DOHH2 (cell line): ENCODE data around the gene PCDHGC4.
A peak's percentile ranks its signal among the peaks of the same experiment; 100 is the strongest.

ENCODE experiments used
- H3F3A ChIP-seq: fragments of 200-600 bp; sonication (generic), shearing (Covaris generic); 2 replicates; pipeline ENCODE4 v1.6.0; 2016; ENCODE audit warnings: antibody characterized with exemption, mild to moderate bottlenecking; ENCODE audit not compliant: control insufficient read depth, insufficient read depth
- H3K27ac ChIP-seq: fragments of 200-600 bp; sonication (generic); 2 replicates; pipeline ENCODE4 v1.5.1; 2014; ENCODE audit warnings: low read depth, mild to moderate bottlenecking, low read length, moderate library complexity
- H3K27me3 ChIP-seq: fragments of 200-600 bp; sonication (generic); 2 replicates; pipeline ENCODE4 v1.6.1; 2014; ENCODE audit warnings: mild to moderate bottlenecking, low read length, mixed read lengths; ENCODE audit not compliant: control insufficient read depth
- H3K36me3 ChIP-seq: fragments of 200-600 bp; sonication (generic); 2 replicates; pipeline ENCODE4 v1.6.1; 2014; ENCODE audit warnings: mild to moderate bottlenecking, low read length, moderate library complexity, mixed read lengths; ENCODE audit not compliant: control insufficient read depth
- H3K4me1 ChIP-seq: fragments of 200-600 bp; sonication (generic); 2 replicates; pipeline ENCODE4 v1.6.1; 2014; ENCODE audit warnings: mild to moderate bottlenecking, low read length, mixed read lengths; ENCODE audit not compliant: control insufficient read depth
- H3K4me2 ChIP-seq: fragments of 200-600 bp; sonication (generic); 2 replicates; pipeline ENCODE4 v1.6.0; 2014; ENCODE audit warnings: mild to moderate bottlenecking, low read length, moderate library complexity
- H3K4me3 ChIP-seq: fragments of 200-600 bp; sonication (generic); 2 replicates; pipeline ENCODE4 v1.5.1; 2014; ENCODE audit warnings: mild to moderate bottlenecking, low read length, mixed read lengths
- H3K79me2 ChIP-seq: fragments of 200-600 bp; sonication (generic); 2 replicates; pipeline ENCODE4 v1.6.1; 2014; ENCODE audit warnings: mild to moderate bottlenecking, low read length, mixed read lengths; ENCODE audit not compliant: control insufficient read depth
- H3K9me2 ChIP-seq: fragments of 200-600 bp; sonication (generic); replicated peaks from 2 replicates; pipeline ENCODE4 v1.6.1; 2014; ENCODE audit warnings: mild to moderate bottlenecking, low read length, mixed read lengths; ENCODE audit not compliant: control insufficient read depth
- H3K9me3 ChIP-seq: fragments of 200-600 bp; sonication (generic); 2 replicates; pipeline ENCODE4 v1.6.1; 2014; ENCODE audit warnings: antibody characterized with exemption, low read length, mixed read lengths; ENCODE audit not compliant: control insufficient read depth, insufficient read depth
- H4K20me1 ChIP-seq: fragments of 200-600 bp; sonication (generic); 2 replicates; pipeline ENCODE4 v1.6.0; 2014; ENCODE audit warnings: low read depth, mild to moderate bottlenecking, antibody characterized with exemption, low read length, moderate library complexity; ENCODE audit not compliant: control insufficient read depth, insufficient read depth
- EZH2phosphoT487 ChIP-seq: fragments of 200-600 bp; sonication (generic); IDR thresholded peaks from 2 replicates; pipeline ENCODE4 v1.6.1; 2017; ENCODE audit warnings: borderline replicate concordance, mild to moderate bottlenecking, antibody characterized with exemption, low read length, moderate library complexity, mixed read lengths
- TF ChIP-seq, protein P1 (sequence below): fragments of 200-600 bp; sonication (generic); IDR thresholded peaks from one replicate; pipeline ENCODE4 v1.5.1; 2014; ENCODE audit warnings: antibody characterized with exemption, mild to moderate bottlenecking, low read depth, low read length; ENCODE audit not compliant: poor library complexity, severe bottlenecking

PCDHGC4 gene

DNA sequence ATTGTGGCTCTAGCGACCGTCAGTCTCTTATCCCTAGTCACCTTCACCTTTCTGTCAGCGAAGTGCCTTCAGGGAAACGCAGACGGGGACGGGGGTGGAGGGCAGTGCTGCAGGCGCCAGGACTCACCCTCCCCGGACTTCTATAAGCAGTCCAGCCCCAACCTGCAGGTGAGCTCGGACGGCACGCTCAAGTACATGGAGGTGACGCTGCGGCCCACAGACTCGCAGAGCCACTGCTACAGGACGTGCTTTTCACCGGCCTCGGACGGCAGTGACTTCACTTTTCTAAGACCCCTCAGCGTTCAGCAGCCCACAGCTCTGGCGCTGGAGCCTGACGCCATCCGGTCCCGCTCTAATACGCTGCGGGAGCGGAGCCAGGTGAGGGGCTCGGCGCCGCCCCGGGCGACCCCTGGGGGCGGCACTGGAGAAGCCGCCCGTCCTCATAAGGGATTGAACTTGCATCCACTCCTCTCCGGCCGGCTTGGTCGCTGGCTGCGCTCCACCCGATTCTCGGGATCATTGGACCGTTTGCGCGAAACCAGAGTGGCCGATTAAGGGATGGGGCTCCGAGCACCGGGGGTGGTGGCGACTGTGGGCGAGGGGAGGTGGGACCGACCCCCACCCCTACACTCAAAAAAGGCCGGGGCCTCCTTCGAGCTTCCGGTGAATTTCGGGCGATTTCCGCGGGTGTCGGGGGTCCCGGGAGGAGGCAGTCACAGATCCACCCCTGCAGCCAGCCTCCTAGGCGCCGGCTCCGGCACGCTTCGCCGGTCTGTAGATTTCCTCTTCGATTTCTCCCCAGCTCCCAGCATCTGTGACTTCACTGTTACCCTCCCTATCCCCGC lies 6.7 kb downstream of the PCDHGC4 start:
- Histone ChIP-seq H3K27me3 (no peaks in the 10 kb centered on the region), H3K4me3 (peak overlapping the region; percentile 58), H3F3A (peaks cover 5% of the 10 kb centered on the region; the same call in 1 of the 2 replicates), H3K9me2 (no peaks in the 10 kb centered on the region), H3K27ac (no peak overlapping the region), H3K36me3 (peaks cover 94% of the 10 kb centered on the region), H3K4me2 (peak overlapping the region; percentile 63), H3K9me3 (no peaks in the 10 kb centered on the region), H3K79me2 (peaks cover 76% of the 10 kb centered on the region), H4K20me1 (no peaks in the 10 kb centered on the region), H3K4me1 (peaks cover 71% of the 10 kb centered on the region)
- TF ChIP-seq, protein P1, sequence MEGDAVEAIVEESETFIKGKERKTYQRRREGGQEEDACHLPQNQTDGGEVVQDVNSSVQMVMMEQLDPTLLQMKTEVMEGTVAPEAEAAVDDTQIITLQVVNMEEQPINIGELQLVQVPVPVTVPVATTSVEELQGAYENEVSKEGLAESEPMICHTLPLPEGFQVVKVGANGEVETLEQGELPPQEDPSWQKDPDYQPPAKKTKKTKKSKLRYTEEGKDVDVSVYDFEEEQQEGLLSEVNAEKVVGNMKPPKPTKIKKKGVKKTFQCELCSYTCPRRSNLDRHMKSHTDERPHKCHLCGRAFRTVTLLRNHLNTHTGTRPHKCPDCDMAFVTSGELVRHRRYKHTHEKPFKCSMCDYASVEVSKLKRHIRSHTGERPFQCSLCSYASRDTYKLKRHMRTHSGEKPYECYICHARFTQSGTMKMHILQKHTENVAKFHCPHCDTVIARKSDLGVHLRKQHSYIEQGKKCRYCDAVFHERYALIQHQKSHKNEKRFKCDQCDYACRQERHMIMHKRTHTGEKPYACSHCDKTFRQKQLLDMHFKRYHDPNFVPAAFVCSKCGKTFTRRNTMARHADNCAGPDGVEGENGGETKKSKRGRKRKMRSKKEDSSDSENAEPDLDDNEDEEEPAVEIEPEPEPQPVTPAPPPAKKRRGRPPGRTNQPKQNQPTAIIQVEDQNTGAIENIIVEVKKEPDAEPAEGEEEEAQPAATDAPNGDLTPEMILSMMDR: no peak
- no peak for TF ChIP-seq EZH2phosphoT487

DNA sequence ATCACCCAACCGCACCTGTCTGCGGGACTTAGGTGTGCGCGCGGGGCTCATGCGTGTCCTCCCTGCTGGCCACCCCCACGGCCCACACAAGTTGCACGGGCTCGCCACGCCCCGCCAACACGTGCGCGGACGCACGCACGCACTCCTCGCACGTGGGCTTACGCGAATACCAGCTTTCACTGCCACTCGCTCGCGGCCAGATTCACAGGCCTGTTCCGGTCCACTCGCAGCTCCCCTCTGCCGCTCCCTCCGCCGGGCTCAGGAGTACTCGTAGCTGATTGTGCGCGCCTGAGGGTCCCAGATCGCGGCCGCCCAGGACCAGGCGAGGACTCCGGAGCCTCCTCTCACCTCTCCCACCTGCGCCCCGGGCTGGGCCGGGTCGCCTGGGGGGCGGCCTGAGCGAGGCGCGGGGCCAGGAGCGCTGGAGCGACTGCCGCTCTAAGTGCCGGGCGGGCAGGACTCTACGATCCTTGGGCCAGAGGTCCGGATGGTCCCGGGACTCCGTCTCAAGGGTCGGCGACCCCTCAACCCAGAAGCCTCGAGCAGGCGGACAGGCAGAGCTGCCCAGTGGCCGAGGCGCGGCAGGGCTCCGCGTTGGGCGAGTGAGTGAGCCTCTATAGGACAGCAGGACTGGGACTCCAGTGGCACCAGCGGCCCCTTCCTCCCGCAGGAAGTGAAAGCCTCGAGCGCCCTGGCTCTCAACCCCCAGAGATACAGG lies 7.5 kb downstream of the PCDHGC4 start:
- H3K4me2 ChIP-seq: peak overlapping the region; percentile 63
- H3K4me1 ChIP-seq: peaks cover 71% of the 10 kb centered on the region
- no peaks in the 10 kb centered on the region for H4K20me1 ChIP-seq
- H3K4me3 ChIP-seq: peak overlapping the region; percentile 58
- no peaks in the 10 kb centered on the region for H3K27me3 ChIP-seq
- H3K27ac ChIP-seq: no peak overlapping the region
- no peaks in the 10 kb centered on the region for H3K9me3 ChIP-seq
- H3K79me2 ChIP-seq: peaks cover 68% of the 10 kb centered on the region
- TF ChIP-seq, protein P1: no peak
- TF ChIP-seq EZH2phosphoT487: no peak
- H3K9me2 ChIP-seq: no peaks in the 10 kb centered on the region
- peaks cover 93% of the 10 kb centered on the region for H3K36me3 ChIP-seq
- peaks cover 5% of the 10 kb centered on the region; the same call in 1 of the 2 replicates for H3F3A ChIP-seq

DNA sequence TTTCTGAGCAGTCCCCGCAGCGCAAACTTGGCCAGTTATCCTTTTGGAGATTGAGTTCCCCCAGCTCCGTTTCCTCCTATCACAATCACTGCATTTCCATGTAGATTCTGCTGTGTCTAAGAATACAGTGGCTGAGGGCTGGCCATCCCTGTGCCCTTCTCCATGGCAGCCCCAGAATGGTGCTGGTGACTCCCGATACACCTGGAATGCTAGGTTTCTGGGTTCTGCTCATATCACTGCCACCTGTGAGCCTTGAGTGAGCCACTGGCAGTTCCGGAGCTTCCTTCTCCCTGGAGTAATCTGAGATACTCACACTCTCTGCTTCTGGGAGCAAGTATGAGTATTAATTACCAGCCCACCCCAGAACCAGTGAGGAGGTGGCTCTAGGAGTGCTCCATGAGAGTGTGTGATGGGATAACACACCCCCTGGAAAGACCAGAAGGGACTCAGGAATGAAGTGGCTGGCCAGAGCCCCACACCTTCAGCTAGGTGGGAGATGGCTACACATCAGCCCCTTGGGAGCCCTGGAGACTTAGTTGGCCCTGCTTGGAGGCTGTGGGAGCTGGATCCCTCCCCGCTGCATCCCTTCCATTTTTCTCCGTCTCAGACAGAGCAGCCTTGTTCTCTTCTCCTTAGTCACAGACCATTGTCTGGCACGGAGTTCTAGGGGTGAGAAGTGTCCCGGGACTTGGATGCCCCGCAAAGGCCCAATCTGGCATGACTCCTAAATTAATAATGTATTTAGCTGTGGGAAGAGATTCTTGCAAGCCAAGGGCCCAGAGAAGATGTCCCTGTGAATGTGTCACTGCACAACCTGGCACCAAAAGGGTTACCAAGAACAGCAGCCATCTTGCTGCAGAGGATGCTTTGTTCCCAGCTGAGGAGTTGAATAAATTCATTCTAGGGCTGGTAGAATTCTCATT lies 8.9 kb downstream of the PCDHGC4 start:
- Histone ChIP-seq H3K4me3 (no peak overlapping the region), H3K4me2 (peak overlapping the region; percentile 48), H4K20me1 (no peaks in the 10 kb centered on the region), H3K36me3 (peaks cover 88% of the 10 kb centered on the region), H3K27me3 (no peaks in the 10 kb centered on the region), H3K4me1 (peaks cover 65% of the 10 kb centered on the region), H3K9me2 (no peaks in the 10 kb centered on the region), H3K27ac (0 out of 2 replicates have a peak overlapping the region, but pooled peaks have one; percentile 23), H3K79me2 (peaks cover 54% of the 10 kb centered on the region), H3K9me3 (no peaks in the 10 kb centered on the region), H3F3A (peaks cover 5% of the 10 kb centered on the region; the same call in 1 of the 2 replicates)
- no peak for TF ChIP-seq EZH2phosphoT487
- TF ChIP-seq, protein P1: no peak
